Non-pigmented ciliary epithelial cell (primary cell): ENCODE data around the gene TMEM129.

Source experiments
- DNase-seq: peaks from one replicate; pipeline ENCODE4 v3.0.0-alpha.2; 2010; ENCODE audit warnings: low read depth

TMEM129 gene, protein sequence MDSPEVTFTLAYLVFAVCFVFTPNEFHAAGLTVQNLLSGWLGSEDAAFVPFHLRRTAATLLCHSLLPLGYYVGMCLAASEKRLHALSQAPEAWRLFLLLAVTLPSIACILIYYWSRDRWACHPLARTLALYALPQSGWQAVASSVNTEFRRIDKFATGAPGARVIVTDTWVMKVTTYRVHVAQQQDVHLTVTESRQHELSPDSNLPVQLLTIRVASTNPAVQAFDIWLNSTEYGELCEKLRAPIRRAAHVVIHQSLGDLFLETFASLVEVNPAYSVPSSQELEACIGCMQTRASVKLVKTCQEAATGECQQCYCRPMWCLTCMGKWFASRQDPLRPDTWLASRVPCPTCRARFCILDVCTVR

DNA sequence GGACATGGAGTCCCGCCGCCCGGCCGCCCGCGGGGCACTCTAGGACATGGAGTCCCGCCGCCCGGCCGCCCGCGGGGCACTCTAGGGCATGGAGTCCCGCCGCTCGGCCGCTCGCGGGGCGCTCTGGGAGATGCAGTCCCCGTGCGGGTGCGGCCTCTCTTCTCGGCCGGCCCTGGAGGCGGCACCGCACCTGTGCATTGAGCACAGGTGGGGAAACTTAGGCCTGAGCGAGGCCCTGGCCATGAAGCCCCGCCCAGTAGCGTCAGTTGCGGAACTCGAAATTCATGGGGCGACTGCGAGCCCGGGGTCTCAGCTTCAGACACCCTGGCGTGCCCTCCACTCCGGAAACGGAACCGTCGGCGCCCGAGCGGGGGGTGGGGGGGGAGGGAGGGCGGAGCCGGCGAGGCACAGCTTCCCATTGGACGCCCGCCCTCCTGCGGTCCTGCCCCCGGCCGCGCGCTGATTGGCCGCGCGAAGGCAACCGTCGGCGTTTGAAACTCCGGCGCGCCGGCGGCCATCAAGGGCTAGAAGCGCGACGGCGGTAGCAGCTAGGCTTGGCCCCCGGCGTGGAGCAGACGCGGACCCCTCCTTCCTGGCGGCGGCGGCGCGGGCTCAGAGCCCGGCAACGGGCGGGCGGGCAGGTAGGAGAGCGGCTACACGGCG lies at the start of gene TMEM129, which contains the start of gene TACC3:
Gene TMEM129 (minus strand): TSS at position 321 of the 663 bp plus-strand sequence. CDS start 486 bp downstream, outside the sequence.
Gene TACC3 (plus strand): TSS at position 519 of the 663 bp plus-strand sequence. CDS start 1,901 bp downstream, outside the sequence.
- DNase-seq = no peak

DNA sequence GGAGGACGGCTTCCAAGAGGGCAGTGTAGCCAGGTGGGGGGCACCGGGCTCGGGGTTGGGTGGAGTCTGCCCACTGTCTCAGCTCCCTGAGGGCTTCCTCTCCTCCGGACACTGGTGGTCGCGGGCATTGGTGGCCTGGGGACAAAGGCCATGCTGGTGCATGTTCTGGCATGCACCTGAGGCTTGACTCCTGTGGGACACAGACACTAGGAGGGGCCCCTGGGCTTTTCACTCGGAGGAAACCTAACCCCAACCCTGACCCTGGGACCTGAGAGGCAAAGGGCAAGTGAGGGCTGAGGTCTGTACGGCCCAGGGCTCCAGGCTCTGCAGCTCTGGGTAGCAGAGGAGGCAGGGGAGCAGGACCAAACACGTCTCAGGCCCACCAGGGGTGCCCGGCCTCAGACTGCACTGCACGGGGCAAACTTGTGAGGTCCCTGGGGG lies 49.7 kb upstream of the TMEM129 start:
- no peak for DNase-seq

DNA sequence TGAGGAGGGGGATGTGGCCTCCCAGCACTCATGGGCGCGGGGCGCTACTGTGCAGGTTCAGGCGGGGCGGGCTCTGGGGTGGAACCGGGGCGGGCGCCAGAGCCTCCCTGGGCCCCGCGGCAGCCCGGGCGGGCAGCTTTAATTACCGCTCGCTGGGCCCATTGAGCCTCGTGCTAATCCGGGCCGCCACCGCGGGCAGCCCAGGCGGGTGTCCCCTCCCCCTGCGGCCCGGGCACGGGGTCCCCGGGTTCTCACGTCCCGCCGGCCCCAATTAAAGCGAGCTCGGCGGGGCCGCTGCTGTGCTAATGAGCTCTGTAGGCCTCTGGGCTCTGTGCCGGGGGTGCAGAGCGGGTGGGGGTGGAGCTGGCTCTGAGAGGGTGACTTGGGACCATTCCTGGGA lies 49.1 kb upstream of the TMEM129 start:
- DNase-seq = no peak

DNA sequence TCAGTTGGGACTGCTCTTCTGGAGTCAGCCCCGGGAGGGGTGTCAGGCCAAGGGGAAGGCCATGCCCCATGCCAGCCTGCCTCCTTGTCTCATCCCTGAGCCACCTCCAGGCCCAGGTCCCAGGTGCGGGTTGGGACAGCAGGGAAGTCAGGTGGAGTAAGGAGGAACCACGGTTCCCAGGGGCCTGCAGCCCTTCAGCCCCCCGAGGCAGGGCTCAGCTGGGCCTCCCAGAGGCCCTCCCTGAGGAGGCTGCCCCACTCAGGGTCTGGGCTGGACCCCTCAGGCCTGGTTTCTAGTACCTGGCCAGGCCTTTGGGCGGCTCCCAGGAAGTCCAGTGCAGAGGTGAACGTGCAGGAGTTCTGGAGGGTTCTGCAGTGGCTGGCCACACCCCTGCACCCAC lies 48.6 kb upstream of the TMEM129 start:
- DNase-seq = no peak

DNA sequence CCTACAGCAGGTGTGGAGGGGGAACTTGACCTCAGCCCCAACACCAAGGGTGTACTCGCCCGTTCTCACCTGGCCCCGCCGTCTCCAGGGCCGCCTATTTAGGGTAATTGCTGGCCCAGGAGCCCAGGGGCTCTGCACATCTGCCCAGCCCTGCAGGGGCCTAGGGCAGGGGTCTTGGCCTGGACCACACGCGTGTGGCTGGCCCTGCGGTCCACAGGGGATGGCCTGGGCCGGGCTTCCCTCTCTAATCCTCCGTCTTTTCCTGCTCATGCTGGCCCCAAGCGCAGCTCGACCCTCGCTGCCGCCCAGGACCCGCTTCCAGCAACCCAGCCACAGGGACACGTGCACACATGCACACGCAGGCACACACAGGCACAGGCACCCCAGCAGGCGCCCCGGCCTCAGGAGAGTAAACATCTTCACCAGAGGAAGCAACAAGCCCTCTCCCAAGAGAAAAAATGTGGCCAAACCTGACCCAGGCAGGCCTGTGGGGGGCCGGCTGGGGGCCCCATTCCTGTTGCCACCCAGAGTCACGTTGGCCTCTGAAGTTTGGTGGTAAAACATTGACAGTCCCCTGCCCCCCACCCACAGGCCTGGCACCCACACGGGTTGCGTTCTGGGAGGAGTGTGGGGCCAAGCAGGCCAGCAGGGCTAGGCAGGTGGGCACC lies 47.4 kb upstream of the TMEM129 start:
- DNase-seq = no peak

DNA sequence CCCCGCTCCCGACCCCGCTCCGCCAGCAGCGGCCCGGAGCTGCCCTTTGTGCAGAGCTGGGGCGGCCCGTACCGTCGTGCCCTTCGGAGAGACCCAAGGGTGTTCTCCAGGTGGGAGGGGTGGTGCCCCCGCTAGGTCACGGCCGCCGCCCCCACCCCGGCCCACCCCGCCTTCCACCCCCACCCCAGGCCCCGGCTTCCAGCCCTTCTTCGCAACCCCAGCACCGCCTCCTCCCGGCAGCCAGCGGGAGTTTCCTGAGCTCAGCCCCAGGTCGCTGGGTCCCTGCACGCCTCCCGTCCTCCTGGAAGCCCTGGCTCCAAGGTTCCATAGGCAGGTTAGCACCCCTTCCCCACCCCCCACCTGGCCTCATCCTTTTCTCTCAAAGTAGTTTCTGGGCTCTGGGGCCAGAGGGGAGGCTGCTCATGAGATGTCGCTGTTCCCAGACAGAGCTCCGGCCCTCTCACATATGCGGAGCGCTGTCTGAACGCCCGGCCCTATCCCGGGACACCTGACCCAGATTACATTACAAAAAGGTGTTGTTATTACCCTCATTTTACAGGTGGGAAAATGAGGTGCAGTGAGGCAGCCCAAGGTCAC lies 46.7 kb upstream of the TMEM129 start:
- DNase-seq = no peak

DNA sequence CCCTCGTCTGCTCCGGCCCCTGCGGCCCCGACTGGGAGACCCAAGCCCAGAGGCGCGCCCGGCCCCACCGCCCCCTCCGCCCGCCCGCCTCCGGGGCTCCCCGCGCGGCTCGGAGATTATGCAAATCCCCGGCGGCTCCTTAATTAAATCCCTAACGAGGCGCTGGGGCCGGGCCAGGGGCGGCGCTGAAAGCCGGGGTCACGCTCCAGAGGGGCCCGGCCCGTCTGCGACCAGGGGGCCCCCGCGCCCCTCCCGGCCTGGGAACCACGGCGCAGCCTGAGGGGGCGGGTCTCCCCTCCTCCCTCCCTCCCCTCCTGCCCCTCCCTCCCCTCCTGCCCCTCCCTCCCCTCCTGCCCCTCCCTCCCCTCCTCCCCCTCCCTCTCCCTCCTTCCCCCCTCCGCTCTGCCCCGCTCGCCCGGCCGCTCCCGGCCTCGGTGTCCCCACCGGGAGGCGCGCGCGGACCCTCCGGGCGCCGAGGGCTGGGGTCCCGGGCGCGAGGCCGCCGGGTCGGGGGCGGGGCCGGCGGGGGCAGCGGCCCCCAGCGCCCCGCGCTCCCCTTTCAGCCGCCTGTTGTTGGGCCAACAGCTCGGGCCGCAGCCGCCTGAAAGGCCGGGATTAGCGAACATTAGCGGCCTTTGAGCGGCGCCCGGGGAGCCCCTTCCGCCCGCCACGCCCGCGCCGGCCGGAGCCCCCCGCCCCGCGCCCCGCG lies 46.1 kb upstream of the TMEM129 start:
- no peak for DNase-seq

DNA sequence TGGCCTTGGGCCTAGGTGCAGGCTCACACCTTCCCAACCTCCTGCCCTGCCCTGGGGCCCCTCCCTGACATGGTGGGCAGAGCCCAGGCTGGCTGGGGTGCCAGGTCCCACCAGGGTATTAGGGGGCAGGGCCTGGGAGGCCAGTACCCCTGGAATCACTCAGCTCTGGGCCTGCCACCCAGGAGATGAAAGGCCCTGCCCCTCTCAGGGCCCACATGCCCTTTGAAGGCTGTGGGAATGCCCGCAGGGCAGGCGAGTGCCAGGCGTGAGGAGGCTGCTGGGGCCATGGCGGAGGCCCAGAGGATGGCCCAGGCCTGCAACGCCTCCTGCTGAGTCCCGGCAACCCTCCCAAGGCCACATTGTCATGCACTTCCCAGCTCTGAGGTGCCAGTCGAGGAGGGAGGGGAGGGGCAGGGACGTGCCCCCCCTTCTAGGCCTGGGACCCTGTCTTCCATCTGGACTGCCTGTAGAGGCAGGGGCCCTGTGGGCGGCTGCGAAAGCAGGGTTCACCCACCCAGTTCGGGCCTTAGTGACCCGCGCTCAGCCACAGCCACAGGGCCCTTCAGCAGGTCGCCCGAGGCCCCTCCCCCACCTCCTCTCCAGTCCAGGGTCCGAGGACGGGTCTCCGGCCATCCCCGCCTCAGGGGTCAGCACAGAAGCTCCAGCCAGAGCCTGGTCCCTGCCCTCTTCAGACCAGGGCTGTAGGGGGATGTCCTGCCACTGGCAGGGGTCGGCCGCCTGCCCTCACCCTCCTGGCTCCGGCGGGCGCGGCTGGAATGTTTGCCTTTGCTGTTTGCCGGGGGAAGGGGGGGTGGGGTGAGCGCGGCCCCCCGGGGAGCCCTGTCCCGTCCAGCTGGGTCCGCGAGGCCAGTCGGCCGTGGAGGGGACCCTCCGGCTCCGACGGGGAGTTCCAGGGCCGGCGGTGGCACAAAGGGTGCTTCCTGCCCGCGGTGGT lies 45.3 kb upstream of the TMEM129 start:
- DNase-seq = no peak

DNA sequence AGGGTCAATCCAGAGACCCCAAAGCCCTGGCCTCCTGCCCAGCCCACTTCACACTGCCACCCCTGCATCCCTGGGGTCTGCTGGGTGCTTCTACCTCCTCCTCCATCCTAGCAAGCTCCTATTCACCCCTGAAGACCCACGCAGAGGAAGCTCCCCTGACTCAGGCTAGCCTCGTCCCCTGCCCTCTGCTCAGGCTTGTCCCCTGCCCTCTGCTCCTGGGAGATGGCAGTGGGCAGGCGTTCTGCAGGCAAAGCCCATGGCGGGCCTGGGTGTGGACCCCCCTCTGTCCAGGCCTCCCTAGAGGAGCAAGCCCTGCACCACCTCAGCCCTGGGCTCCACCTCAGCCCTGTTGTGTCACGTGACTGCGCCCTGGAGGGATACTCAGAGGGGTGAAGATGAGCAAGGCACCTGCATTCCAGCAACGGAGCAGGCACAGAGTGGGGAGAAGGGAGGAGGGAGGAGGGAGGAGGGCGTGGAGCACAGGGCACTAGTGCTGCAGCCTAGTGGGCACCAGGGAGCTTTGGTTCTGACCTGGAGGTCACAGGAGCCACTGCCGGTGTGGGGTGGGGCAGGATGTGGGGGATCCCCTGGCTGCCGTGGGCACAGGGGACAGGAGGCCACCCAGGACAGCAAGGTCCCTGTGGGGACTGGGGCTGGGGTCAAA lies 44.4 kb upstream of the TMEM129 start:
- DNase-seq = no peak

DNA sequence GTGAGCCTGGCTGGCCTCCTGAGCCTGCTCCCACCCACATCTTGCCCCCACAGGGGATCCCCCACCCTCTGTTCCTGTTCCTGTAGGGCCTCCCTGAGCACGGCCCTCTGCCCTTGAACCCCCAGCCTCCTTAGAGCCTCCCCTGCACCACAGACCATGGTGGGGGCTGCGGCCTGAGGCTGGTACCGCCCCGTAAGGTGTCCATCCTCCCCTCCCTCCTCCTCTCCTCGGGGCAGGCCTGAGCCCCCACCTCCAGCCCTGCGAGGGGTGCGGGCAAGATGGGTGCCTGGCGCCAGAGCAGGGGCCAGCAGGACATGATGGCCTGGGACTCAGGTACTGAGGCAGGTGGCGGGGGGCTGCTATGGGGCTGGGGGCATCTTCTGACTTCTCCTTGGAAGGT lies 43.5 kb upstream of the TMEM129 start:
- no peak for DNase-seq

DNA sequence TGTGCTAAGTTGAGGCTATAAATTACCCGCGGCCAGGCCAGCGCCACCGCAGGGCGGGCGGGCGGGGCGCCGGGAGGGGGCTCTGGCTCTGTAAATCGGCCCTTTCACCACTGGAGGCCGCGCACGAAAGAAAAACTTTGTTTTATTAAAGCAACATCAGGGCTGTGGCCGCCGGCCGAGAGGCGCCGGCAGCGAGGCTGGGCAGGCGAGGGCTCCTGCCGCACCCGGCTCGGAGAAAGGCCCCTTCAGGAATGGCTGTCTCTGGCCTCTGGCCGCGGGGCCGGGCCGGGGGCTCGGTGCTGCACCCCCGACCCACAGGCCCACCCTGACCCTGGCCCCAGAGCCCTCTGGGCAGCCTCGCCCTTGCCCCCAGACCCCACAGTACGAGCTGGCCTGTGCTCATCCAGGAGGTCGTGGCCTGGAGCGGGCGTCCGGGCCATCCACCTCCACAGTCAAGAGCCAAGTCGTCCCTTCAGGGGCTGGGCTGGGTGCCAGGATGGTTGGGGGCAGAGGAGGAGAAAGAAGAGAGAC lies 42.5 kb upstream of the TMEM129 start:
- no peak for DNase-seq

DNA sequence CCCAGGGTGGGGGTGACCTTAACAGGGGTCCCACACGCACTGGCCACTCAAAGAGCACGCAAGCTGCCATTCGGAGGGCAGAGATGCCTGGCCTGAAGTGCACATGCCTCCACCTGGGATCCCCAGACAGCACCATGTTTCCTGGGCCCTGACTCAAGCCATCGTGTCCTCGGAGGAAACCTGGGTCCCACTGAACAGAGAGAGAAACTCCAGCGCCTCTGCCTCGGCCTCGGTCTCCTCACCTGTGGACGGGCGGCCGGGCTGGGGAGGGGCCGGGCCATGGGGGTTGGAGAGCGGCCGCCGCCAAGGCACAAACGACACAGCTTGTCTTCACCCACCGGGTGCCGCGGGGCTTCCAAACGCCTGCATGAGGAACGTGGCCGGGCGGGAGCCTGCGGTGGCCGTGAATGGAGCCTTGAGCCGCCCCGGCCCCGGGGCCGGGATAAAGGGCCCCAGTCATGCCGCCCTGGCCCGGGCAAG lies 42.0 kb upstream of the TMEM129 start:
- no peak for DNase-seq

DNA sequence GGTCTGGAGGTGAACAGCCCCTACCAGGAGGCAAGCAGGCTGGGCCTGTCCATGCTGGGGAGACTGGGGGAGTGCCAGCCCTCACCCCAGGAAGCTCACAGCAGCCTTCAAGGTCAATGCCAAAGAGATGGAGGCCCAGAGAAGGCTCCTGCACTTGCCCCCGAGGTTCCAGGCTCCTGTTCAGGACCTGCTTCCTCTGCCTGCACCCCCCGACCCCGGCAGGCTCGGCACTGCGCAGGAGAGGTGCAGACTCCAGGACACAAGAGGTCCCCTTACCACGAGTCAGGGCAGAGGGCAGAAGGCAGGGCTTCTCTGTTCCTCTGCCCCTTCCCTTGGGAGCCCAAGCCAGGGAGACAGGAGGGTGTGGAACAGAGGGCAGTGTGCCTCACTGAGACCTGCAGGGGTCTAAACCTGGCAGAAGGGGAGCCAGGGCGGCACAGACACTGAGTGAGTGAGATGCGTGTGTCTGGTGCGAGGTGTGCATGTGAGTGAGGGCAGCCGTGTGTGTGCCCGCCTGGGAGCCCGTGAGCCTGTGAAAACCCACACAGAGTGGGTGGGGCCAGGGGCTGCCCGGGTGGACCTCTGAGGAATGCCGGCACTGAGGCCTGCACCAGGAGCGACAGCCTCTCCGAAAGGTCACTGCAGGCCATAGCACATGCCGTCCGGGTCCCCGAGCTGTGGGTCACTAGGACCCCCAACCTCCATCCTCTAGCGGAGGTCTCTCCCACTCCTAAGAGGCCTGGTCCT lies 41.3 kb upstream of the TMEM129 start:
- DNase-seq = no peak

DNA sequence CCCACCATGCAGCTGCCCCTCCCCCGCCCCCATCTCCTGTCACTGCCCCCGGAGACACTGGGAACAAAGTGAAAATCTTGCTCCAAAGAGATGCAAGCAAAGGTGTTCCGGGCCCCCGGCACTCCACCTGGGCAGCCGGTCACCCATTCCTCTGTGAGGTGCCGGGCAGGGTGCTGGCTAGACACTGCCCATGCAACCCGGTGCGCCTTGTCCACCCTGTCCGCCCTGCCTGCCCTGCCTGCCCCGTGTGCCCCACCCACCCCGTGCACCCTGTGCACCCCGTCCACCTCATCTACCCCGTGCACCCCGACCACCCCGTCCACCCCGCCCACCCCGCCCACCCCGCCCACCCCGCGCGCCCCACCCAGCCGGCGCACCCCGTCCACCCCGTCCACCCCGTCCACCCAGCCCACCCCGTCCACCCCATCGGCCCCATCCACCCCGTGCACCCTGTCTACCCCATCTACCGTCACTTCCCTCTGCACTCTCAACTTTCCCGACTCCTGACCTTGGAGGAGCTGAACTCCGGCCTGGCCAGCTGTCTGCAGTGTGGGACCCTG lies 40.1 kb upstream of the TMEM129 start:
- no peak for DNase-seq

DNA sequence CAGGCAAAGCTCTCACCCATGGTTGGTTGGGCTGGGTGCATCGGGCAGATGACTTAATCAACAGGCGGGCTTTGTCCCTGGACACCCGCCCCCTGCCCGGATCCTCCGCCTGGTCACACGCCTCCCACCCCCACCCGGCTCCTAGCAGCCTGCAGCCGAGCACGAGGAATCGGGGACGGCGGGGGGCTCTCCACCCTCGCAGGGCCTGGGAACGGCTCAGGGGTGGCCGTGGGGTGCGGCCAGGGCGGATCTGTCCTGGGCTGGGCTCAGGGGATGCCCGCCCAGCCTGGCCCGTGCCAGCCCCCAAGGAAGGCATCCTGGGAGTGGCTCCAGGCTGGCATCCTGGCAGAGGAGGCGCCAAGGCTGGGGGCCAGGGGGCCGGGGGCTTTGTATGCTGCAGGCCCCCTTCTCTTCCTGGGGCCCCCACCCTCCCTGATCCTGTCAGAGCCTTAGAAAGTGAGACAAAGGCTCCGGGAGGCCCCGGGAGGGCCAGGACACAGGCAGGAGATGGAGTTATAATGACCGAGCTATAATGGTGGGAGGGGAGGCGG lies 39.5 kb upstream of the TMEM129 start:
- no peak for DNase-seq

DNA sequence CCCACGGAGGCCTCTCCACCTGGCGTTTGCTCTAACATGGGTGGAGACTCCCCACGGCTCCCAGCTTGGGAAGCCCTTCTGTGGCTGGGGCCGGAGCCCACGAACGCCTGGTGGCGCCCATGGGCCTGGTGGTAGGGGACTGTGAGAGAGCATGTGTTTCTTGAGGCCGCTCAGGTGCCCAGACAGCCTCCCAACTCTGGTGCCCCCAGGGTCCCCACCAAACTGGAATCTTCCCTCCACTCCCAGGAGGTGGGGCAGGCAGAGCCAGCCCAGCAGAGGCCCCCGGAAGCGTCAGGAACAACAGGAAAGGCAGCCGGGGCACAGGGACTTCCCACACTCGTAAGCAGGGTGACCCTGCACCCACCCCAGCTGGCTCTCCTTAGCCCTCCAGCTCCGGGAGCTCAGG lies 38.7 kb upstream of the TMEM129 start:
- DNase-seq = no peak

DNA sequence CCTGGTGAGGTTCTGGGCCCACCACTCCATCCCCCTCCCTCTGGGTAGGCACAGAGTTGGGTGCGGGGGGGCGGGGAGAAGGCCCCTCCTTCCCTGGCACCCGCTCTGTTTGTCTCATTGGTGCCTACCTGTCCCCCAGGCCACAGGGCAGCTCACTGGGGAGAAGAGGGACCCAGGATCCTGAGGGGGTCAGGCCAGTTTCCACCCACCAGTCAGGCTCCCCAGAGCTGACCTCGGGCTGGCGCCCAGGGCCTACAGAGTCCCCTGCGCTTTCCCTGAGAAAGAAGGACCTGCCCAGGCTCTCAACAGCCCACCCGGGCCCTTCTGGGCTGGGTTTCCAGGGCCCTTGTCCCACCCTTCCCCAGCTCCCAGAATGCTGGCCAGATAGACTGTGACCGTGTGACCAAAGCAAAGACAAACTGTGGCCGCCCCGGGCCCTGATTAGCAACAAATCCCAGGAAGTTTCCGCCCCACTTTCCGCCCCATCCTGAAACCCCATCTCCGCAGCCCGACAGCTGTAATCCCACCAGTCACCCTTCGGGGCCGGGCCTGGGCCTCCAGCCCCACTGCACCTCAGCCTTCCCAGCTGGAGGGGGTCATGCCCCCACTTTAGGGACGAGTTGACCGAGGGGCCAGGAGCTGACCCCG lies 38.2 kb upstream of the TMEM129 start:
- DNase-seq = no peak
